Measurements from ENCODE around the gene BTNL9.
"Not testable (repeated sequence)": the region's sequence is repeated elsewhere in the genome, so short reads cannot be mapped to it uniquely, and the experiment has no call there.

BTNL9 gene

DNA sequence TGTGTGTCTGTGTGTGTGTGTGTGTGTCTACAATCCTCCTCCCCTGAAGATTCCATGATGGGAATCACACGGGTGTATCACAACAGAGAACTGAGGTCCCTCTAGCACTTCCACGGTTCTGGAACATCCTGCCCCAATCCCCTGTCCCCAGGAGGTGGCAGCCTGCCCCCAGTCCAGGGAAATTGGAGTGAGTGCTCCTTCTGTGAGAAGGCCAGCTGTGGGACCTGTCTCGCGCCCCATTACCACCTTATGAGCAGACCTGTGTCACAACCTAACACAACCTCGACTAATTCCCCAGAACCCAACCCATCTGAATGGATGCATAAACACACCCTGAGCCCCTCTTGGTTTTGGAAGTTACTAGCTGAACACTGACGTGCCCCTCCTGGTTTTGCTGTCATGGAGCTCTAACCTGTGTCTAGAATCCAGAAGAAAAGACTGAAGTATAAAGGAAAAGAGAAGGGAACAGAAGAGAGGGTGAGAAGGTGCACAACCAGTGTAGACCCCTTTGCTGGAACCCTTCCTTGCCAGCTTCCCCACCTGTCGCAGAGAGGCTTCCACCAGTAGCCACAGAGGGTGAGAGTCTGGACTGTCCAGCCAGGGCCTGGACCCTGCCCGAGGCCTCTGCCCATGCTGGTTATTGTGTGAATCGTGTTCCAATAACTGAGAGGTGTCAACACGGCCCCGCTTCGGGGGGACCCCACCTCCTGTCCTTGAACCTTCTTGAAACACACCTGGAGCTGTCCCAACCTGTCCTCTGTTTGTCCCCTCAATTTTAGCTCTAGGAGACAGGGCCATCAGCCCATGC lies 3.4 kb downstream of the BTNL9 start:
- no peak for DNase-seq

- DNase-seq: no peak
Measured at GRCh38 chr5:181044093-181044599, 4.1 kb downstream of the BTNL9 start.

GRCh38 chr5:181044662-181045305 lies 4.7 kb downstream of the BTNL9 start:
- DNase-seq: no peak

- no peak for DNase-seq
Measured at GRCh38 chr5:181045316-181045715, 5.2 kb downstream of the BTNL9 start.

DNA sequence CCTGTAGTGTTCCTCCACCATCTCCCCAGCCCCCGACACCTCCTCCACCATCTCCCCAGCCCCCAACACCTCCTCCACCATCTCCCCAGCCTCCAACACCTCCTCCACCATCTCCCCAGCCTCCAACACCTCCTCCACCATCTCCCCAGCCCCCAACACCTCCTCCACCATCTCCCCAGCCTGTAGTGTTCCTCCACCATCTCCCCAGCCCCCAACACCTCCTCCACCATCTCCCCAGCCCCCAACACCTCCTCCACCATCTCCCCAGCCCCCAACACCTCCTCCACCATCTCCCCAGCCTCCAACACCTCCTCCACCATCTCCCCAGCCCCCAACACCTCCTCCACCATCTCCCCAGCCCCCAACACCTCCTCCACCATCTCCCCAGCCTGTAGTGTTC lies 5.8 kb downstream of the BTNL9 start:
- not testable (repeated sequence) for DNase-seq

- DNase-seq: no peak
Measured at GRCh38 chr5:181047288-181047687, 7.2 kb downstream of the BTNL9 start.

DNA sequence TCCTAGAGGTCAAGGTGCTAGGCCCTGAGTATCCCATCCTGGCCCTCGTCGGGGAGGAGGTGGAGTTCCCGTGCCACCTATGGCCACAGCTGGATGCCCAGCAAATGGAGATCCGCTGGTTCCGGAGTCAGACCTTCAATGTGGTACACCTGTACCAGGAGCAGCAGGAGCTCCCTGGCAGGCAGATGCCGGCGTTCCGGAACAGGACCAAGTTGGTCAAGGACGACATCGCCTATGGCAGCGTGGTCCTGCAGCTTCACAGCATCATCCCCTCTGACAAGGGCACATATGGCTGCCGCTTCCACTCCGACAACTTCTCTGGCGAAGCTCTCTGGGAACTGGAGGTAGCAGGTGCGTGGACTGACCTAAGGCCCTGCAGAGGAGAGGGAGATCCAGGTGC lies 7.9 kb downstream of the BTNL9 start:
- no peak for DNase-seq

- no peak for DNase-seq
Measured at GRCh38 chr5:181050016-181050415, 9.9 kb downstream of the BTNL9 start.

DNA sequence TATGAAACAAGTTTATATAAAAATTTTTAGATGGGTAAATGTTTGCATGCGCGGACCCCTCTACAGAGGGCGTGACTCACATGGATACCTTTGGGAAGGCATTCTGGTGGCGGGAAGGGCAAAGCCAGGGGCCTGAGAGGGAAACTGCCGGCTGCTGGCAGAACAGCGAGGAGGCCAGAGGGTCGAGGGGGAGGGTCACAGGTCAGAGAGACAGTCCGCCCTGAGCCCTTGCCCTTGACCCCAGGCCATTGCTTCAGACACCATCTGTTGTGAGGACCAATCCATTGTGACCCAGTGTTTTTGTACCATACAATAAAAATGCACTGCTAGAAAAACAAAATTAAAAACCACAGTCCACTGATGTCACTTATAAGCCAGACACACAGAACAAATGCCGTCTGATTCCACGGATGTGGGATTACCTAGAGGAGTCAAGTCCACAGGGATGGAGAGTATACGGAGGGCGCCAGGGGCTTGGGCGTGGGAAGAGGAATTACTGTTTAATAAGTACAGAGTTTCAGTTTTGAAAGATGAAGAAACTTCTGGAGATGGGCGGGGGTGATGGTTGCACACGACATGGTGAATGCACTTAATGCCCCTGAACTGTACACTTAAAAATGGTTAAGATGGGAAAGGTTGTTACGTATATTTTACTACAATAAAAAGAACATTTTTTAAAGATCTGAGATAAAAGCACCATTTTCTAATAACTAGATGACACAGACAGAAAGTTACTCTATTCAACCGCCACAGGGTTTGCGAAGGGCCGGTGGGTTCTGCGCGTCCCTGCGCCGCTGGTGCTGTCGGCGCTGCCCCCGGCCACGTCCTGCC lies 12.0 kb downstream of the BTNL9 start:
- DNase-seq: no peak

DNA sequence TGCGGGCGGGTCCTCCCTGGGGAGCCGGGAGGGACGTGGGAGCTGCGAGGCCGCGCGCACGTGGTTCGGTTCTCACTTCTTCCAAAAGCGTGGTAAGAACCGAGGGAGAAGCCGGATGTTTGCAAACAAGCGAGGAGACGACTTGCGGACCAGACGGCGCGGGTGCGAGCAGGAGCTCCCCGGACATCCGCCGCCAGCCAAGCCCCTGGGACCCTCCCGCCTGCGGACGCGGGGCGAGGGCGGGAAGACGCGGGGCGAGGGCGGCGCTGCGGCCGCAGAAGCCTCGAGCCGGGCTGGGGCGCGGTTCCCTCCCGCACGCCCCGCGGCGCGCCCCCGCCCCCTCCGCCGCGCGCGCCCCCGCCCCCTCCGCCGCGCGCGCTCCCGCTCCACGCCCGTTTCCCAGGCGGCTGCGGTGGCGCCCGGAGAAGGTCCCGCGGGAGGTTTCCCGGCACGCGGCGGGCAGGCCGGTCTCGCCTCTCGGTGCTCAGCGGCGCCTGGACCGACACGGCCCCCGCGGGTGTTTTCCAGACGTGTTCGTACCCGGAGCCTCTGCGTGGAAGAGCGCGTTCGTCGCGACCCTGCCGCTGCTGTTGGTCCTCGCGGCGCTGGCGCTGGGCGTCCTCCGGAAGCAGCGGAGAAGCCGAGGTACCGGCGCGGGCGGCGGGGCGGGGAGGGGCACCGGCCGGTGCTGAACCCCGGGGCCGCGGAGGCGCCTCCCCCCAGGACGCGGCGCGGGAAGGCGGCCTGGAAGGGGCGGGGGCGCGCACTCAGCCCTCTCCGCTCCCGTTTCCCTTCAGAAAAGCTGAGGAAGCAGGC lies 12.8 kb downstream of the BTNL9 start:
- DNase-seq: no peak

DNA sequence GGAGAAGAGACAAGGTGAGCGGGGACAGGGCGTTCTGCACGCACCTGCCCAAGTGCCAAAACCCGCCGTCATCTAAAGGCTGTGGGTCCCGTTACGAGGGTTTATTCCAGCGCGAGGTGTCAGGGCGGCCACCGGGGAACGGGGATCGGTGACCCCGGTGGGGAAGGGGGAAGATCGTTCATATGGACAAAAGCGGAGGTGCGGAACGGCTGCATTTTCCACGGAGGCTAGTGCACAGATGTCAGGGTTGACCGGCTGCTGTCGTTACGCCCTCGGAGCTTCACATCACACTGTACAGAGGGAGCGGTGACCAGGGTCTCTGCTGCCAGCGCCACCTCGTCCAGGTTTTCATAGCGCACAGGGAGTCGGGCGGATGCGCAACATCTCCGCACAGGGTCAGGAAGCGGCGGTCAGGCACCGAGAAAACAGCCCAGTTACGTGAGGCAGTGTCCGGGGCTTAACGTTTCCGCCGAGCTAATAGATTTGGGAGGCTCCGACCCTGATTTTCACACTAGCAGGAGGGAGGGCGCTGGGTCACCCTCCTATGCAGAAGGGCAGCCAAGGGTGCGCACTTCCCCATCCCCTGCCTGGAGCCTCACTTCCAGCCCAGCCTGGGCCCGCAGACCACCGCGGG lies 13.5 kb downstream of the BTNL9 start:
- no peak for DNase-seq

DNA sequence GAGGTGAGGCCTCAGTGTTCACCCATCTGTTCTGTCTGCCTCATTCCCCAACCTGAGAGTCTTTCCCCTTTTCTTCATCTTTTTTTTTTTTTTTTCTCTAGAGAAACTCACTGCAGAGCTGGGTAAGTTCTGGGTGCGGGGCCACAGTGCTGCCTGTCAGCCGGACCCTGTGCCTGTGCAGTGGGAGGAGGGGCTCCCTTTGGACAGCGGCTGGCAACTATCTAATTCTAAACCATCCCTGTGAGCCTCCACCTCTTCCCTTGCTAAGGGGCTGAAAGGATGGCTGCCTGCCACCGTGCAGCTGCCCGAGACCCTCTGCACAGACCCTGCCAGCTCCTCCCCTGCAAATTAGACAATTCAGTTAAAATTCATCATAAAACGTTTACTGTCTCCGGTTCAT lies 14.1 kb downstream of the BTNL9 start:
- DNase-seq: no peak

DNA sequence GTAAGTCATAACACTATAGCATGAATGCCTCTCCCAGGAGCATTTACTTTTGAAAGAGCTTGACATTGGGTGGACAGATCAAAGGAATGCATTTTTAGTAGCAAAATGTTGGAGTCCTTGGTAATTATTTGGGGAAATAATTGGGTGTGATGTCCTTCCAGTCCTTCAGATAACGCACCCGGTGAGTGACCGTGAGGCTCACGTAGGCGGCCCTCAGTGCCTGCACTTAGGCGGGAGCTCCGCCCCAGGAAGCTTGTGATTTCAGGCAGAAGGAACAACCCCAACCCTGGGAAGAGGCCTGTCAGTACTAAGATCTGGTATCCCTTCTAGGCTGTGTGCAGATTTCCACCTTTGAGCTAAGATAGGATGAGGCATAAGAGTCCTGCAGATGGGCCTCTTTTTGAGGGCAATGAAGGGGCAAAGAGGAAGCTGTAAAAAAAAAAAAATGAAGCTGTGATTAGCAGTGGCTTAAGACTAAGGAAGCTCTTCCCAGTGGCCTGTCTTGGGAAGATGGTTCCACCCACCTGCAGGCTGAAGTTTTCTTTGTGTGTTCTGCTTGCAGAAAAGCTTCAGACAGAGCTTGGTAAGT lies 14.9 kb downstream of the BTNL9 start:
- no peak for DNase-seq

DNA sequence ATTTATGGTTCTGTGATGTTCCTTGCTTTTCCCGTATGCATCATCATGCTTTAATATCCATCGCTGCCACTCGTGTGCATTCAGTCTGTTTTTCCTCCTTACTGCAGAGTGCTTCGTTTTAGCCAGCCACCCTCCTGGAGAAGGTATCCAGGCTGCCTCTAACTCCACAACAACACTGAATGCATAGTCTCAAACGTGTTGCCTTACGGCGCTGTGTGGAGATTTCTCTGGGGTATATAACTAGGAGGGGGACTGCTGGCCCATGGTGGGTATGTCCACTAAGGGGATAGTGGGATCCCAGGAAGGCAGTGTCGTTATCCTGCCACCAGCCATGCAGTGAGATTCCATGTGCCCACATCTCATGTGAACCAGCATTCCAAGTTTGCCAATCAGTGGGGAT lies 16.4 kb downstream of the BTNL9 start:
- DNase-seq: no peak

DNA sequence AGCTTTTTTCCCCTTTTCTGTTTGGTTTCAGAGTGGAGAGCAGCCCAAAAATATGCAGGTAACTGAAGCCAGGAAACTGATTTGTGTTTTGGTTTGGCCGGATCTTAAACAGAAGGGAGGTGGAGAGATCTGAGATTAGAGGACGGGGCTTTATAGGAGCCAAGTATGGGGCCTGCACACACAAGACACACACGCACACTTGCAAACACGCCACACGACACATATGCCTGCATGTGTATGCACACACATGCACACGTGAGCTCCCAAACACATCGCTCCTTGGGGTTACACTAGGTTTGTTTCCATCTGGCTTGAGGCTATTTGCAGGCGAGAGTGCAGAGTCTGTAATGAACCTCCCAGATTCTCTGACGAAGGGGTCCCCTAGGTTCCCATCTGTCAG lies 18.3 kb downstream of the BTNL9 start:
- DNase-seq: no peak

- DNase-seq: no peak
Measured at GRCh38 chr5:181058786-181059296, 18.8 kb downstream of the BTNL9 start.

DNA sequence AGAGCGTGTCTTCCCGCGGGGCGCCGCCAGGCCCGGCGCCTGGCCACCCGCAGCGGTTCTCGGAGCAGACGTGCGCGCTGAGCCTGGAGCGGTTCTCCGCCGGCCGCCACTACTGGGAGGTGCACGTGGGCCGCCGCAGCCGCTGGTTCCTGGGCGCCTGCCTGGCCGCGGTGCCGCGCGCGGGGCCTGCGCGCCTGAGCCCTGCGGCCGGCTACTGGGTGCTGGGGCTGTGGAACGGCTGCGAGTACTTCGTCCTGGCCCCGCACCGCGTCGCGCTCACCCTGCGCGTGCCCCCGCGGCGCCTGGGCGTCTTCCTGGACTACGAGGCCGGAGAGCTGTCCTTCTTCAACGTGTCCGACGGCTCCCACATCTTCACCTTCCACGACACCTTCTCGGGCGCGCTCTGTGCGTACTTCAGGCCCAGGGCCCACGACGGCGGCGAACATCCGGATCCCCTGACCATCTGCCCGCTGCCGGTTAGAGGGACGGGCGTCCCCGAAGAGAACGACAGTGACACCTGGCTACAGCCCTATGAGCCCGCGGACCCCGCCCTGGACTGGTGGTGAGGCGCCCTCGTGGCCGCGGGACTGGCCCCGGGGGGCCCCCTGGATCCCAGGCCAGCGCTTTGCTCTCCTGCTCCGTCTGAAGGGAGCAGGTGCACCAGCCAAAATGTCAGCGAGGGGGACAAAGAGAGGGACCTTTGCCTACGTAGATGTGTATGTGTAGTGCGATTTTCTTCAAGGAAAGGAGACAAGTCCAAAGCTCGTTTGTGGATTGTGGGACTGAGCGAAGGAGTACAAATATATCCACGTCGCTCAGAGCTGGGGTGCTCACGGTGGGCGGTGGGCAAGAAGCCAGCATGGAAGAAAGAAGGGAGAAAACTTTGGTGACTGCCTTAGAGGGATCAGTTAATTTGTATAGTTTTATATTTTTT lies 19.5 kb downstream of the BTNL9 start:
- no peak for DNase-seq

GRCh38 chr5:181060231-181060590 lies 20.1 kb downstream of the BTNL9 start:
- DNase-seq: no peak

- no peak for DNase-seq
Measured at GRCh38 chr5:181060924-181061323, 20.9 kb downstream of the BTNL9 start.

GRCh38 chr5:181061645-181062044 lies 21.6 kb downstream of the BTNL9 start:
- no peak for DNase-seq
